ENCODE measurements around the gene VWA3A. TPM values are rescaled to one million over a fixed set of nuclear protein-coding genes. Genes with fewer than 3 reads are reported as not detected.

The VWA3A gene
- total RNA-seq, 2 donors from 2014 or later = 0.67 TPM; not detected in 1

DNA sequence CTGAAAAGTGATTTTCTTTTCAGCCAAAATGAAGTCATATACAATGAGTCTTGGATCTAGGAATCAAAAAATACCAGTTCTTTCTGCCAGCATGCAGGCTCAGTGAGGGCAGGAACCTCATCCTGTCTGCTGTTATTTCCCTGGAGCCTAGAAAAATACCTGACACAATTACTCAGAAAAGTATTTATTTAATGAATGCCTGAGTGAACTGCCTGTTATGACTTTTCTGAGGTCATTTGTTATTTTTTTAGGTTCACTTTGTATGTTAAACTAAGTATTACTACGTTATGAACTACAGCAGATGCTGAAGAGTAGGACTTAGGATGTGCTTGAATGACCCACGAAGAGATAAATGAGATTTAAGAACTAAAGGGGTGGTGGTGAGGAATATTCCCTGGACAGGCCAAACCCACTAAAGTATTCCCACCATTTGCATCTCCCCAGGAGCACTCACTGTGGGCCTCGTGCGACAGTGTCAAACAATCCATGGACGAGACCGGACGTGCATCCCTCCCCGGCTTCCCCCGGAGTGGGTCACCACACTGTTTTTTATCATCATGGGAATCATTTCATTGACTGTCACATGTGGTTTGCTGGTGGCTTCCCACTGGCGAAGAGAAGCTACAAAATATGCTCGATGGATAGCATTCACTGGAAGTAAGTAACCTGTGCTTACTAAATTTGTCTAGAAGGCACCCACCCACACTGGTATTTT lies 17.1 kb upstream of the VWA3A start:
- no peak overlapping the region for H3K27ac Mint-ChIP-seq
- DNase-seq (ENCODE audit: low spot score) = no peak
- no peak for ATAC-seq
- H3K36me3 Mint-ChIP-seq = no peaks in the 10 kb centered on the region
- no peak overlapping the region for H3K4me3 Mint-ChIP-seq
- H3K27me3 Mint-ChIP-seq = no peaks in the 10 kb centered on the region
- H3K4me1 Mint-ChIP-seq (ENCODE audit: low read depth in 2 of 2) = no peaks in the 10 kb centered on the region
- no peaks in the 10 kb centered on the region for H3K9me3 Mint-ChIP-seq

- Mint-ChIP-seq H3K36me3 (no peaks in the 10 kb centered on the region), H3K27me3 (no peaks in the 10 kb centered on the region), H3K4me1 (ENCODE audit: low read depth in 2 of 2) (no peaks in the 10 kb centered on the region), H3K9me3 (no peaks in the 10 kb centered on the region), H3K27ac (no peak overlapping the region), H3K4me3 (no peak overlapping the region)
- DNase-seq (ENCODE audit: low spot score) (no peak), ATAC-seq (no peak)
These were observed 16.6 kb upstream of the VWA3A start for GRCh38 chr16:22075776-22076175.

GRCh38 chr16:22077700-22078313 lies 14.5 kb upstream of the VWA3A start:
- H3K4me1 Mint-ChIP-seq (ENCODE audit: low read depth in 2 of 2) = no peaks in the 10 kb centered on the region
- H3K9me3 Mint-ChIP-seq = no peaks in the 10 kb centered on the region
- DNase-seq (ENCODE audit: low spot score) = peak; percentile 70

DNA sequence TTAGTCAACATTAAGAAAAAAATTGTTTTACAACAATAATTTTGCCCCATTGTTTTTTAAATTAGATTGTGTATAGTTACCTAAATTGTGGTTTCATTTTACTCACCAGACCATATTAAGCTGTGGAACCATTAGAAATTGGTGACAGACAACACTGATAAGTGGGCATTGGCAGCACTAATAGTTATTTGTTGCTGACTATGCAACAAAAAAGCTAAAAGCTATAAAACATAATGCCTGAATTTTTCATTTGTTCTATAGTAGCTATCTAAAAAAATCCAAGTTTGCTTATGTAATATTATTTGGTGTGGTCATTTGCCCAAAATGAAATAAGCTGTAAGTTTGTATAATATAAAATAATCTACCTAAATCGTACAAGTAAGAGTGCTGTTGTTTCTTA lies 13.7 kb upstream of the VWA3A start:
- no peaks in the 10 kb centered on the region for H3K36me3 Mint-ChIP-seq
- no peaks in the 10 kb centered on the region for H3K9me3 Mint-ChIP-seq
- no peak overlapping the region for H3K27ac Mint-ChIP-seq
- DNase-seq (ENCODE audit: low spot score) (no peak), ATAC-seq (no peak)
- no peaks in the 10 kb centered on the region for H3K4me1 Mint-ChIP-seq (ENCODE audit: low read depth in 2 of 2)
- no peak overlapping the region for H3K4me3 Mint-ChIP-seq
- no peaks in the 10 kb centered on the region for H3K27me3 Mint-ChIP-seq

More at GRCh38 chr16:22077700-22078313, 14.5 kb upstream of the VWA3A start:
- no peaks in the 10 kb centered on the region for H3K36me3 Mint-ChIP-seq
- H3K27ac Mint-ChIP-seq = no peak overlapping the region
- ATAC-seq = peak in 1 of 2 donors; percentile 52
- H3K27me3 Mint-ChIP-seq = no peaks in the 10 kb centered on the region
- H3K4me3 Mint-ChIP-seq = no peak overlapping the region

DNA sequence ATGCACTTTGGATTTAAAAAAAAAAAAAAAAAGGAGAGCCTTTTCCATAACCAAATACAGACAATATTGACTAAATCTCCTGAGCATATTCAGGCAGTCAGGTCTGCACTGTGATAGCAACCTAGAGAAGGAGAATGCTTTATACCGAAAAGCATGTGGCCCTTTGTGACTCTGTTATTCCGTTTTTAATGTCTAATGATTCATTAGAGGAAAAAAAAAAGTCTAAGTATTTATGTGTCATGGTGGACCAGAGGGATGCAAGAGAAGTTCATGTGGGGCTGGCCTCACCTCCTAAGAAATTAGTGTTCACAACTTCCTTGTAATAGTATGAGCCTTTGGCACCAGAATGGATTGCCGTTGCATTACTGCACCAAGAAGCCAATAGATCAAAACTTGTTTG lies 11.3 kb upstream of the VWA3A start:
- ATAC-seq (no peak), DNase-seq (ENCODE audit: low spot score) (no peak)
- H3K4me1 Mint-ChIP-seq (ENCODE audit: low read depth in 2 of 2) = no peaks in the 10 kb centered on the region
- no peak overlapping the region for H3K4me3 Mint-ChIP-seq
- peaks cover 4% of the 10 kb centered on the region for H3K36me3 Mint-ChIP-seq
- H3K9me3 Mint-ChIP-seq = no peaks in the 10 kb centered on the region
- H3K27ac Mint-ChIP-seq = no peak overlapping the region
- no peaks in the 10 kb centered on the region for H3K27me3 Mint-ChIP-seq

DNA sequence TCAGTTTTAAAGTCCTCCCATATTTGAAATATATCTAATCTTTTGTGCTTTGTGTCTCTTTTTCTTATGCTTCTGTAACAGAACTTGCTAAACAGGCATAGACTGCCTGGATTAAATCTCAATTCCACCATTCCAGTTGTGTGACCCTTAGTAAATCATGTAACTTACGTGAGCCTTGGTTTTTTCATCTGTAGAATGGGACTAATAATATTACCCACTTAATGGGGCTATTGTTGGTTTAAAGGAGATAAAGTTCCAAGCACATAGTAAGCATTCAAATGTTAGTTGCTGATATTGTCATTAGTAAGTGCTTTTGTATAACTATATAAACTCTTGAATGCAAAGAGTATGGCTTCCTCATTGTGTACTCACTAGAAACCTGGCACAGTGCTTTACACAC lies 5.9 kb upstream of the VWA3A start:
- no peak for DNase-seq (ENCODE audit: low spot score)
- no peak for ATAC-seq
- H3K4me3 Mint-ChIP-seq = no peak overlapping the region
- H3K9me3 Mint-ChIP-seq = no peaks in the 10 kb centered on the region
- no peaks in the 10 kb centered on the region for H3K4me1 Mint-ChIP-seq (ENCODE audit: low read depth in 2 of 2)
- peaks cover 9% of the 10 kb centered on the region for H3K36me3 Mint-ChIP-seq
- no peak overlapping the region for H3K27ac Mint-ChIP-seq
- H3K27me3 Mint-ChIP-seq = no peaks in the 10 kb centered on the region

- Mint-ChIP-seq H3K4me1 (ENCODE audit: low read depth in 2 of 2) (peaks cover 0 to 3% of the 10 kb centered on the region in 2 donors), H3K27ac (no peak overlapping the region), H3K27me3 (no peaks in the 10 kb centered on the region), H3K9me3 (no peaks in the 10 kb centered on the region), H3K36me3 (peaks cover 9% of the 10 kb centered on the region), H3K4me3 (no peak overlapping the region)
- no peak for ATAC-seq
- DNase-seq (ENCODE audit: low spot score) = no peak
These were observed 3.7 kb upstream of the VWA3A start for GRCh38 chr16:22088642-22089041.

- no peak overlapping the region for H3K4me3 Mint-ChIP-seq
- no peaks in the 10 kb centered on the region for H3K9me3 Mint-ChIP-seq
- H3K36me3 Mint-ChIP-seq = peaks cover 9% of the 10 kb centered on the region
- peaks cover 0 to 3% of the 10 kb centered on the region in 2 donors for H3K4me1 Mint-ChIP-seq (ENCODE audit: low read depth in 2 of 2)
- no peak overlapping the region for H3K27ac Mint-ChIP-seq
- no peak for ATAC-seq
- no peak for DNase-seq (ENCODE audit: low spot score)
- peaks cover under 1 to 3% of the 10 kb centered on the region in 2 donors for H3K27me3 Mint-ChIP-seq
These were observed 2.4 kb upstream of the VWA3A start for GRCh38 chr16:22089910-22090309.

GRCh38 chr16:22091721-22092120 lies 620 bp upstream of the VWA3A start:
- Mint-ChIP-seq H3K27me3 (peaks cover 3 to 8% of the 10 kb centered on the region in 2 donors), H3K9me3 (no peaks in the 10 kb centered on the region), H3K4me1 (ENCODE audit: low read depth in 2 of 2) (peaks cover 0 to 3% of the 10 kb centered on the region in 2 donors), H3K36me3 (no peaks in the 10 kb centered on the region), H3K27ac (no peak overlapping the region), H3K4me3 (no peak overlapping the region)
- no peak for DNase-seq (ENCODE audit: low spot score)
- no peak for ATAC-seq

DNA sequence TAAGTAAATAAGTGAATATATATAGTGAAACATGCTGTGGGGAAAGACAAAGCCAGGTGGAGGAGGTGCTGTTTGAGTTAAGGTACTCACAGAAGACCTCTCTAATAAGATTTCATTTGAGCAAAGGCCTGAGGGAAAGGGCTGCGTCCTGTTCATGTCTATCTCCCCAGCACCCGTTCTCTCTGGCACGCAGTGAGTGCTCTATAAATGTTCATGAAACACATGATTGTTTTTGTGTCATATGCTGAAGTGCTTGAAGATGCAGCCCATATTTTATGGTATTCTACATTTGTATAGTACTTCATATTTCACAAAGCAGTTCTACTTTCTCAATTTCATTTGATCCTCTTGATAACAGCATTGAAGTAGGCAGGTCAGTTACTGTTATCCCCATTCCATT lies 990 bp downstream of the VWA3A start:
- no peak overlapping the region for H3K4me3 Mint-ChIP-seq
- no peak overlapping the region for H3K27ac Mint-ChIP-seq
- DNase-seq (ENCODE audit: low spot score) = no peak
- no peak for ATAC-seq
- no peaks in the 10 kb centered on the region for H3K9me3 Mint-ChIP-seq
- peaks cover 3 to 8% of the 10 kb centered on the region in 2 donors for H3K27me3 Mint-ChIP-seq
- H3K36me3 Mint-ChIP-seq = no peaks in the 10 kb centered on the region
- peaks cover 0 to 3% of the 10 kb centered on the region in 2 donors for H3K4me1 Mint-ChIP-seq (ENCODE audit: low read depth in 2 of 2)

DNA sequence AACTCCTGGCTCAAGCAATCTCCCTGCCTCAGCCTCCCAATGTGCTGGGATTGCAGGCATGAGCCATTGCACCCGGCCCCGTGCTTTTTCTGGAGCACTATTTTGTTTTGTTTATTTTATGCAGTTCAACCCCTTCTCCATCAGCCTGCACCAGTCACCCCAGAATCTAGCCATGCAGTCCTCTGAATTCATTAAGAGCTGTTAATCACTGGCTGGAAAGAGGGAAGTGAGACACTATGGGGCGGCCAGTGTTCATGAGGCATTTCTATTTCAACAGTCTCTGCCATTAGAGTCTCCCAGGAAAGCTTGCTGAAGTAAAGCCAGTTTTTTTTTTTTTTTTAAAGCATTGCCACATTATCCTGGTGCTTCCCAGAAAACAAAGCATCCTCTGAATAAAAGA lies 1.7 kb downstream of the VWA3A start:
- no peak overlapping the region for H3K4me3 Mint-ChIP-seq
- no peak for ATAC-seq
- H3K4me1 Mint-ChIP-seq (ENCODE audit: low read depth in 2 of 2) = peaks cover 0 to 3% of the 10 kb centered on the region in 2 donors
- H3K27me3 Mint-ChIP-seq = peaks cover 3 to 8% of the 10 kb centered on the region in 2 donors
- no peaks in the 10 kb centered on the region for H3K36me3 Mint-ChIP-seq
- no peak overlapping the region for H3K27ac Mint-ChIP-seq
- H3K9me3 Mint-ChIP-seq = no peaks in the 10 kb centered on the region
- no peak for DNase-seq (ENCODE audit: low spot score)

GRCh38 chr16:22098405-22099255 lies 6.3 kb downstream of the VWA3A start:
- H3K4me1 Mint-ChIP-seq (ENCODE audit: low read depth in 2 of 2) = no peaks in the 10 kb centered on the region
- ATAC-seq = no peak
- no peak for DNase-seq (ENCODE audit: low spot score)

DNA sequence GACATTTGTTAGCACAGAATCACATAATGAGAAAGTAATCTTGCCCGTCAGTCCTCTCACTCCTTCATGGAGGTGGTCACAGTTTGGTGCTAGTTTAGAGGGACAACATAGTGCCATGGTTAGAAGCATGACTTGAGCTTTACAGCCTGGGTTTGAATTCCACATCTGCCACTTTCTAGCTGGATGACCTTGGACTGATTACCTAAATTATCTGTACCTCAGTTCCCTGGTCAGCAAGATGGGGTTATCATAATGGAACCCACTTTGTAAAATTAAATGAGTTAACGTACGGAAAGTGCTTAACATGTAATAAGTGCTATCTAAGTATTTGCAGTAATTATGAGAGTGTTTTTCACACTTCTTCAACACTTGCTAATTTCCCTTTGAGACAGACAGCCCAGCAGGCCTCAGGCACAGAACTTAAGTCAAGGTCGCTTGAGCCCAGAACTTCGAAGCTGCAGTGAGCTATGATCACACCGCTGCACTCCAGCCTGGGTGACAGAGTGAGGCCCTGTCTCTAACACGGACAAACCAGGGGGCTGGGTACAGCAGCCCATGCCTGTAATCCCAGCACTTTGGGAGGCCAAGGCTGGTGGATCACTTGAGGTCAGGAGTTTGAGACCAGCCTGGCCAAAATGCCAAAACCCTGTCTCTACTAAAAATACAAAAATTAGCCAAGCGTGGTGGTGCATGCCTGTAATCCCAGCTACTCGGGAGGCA lies 7.1 kb downstream of the VWA3A start:
- DNase-seq (ENCODE audit: low spot score) (no peak), ATAC-seq (no peak)
- Mint-ChIP-seq H3K27me3 (peaks cover 3 to 8% of the 10 kb centered on the region in 2 donors), H3K4me3 (no peak overlapping the region), H3K36me3 (no peaks in the 10 kb centered on the region), H3K4me1 (ENCODE audit: low read depth in 2 of 2) (no peaks in the 10 kb centered on the region), H3K27ac (no peak overlapping the region), H3K9me3 (no peaks in the 10 kb centered on the region)

More at GRCh38 chr16:22098405-22099255, 6.3 kb downstream of the VWA3A start:
- Mint-ChIP-seq H3K27me3 (peaks cover 3 to 8% of the 10 kb centered on the region in 2 donors), H3K36me3 (no peaks in the 10 kb centered on the region), H3K9me3 (no peaks in the 10 kb centered on the region), H3K27ac (no peak overlapping the region), H3K4me3 (no peak overlapping the region)
